Pancreas (tissue), 10 donors: ENCODE data around the gene GABARAPL1. TPM values are rescaled to one million over a fixed set of nuclear protein-coding genes. Genes with fewer than 3 reads are reported as not detected.
"Not testable (repeated sequence)": the region's sequence is repeated elsewhere in the genome, so short reads cannot be mapped to it uniquely, and the experiment has no call there.

Experiments
- ATAC-seq, 4 donors: fragments of 200-7000 bp; cut with Tn5 transposase; one replicate each; pipeline versions ENCODE4 v1.8.0 to v1.9.1; 2020; ENCODE audit warnings: mild to moderate bottlenecking in 4 of 4, moderate library complexity in 4 of 4
- DNase-seq, 6 donors: peaks; one replicate each; pipeline ENCODE4 v3.0.0-alpha.2; 2020
- FAIRE-seq: peaks from 2 replicates; lab custom pipeline; 2012; peaks lifted over from hg19 to GRCh38; lab: Jason Lieb, UNC
- H3K27ac ChIP-seq, 4 donors: fragments of 200-600 bp; sonication (generic); 1 replicate in 3 of 4; 2 replicates in 1 of 4; pipeline versions ENCODE4 v1.5.0 to v1.8.0; 2020
- H3K27me3 ChIP-seq, 4 donors: fragments of 200-600 bp; one replicate each; pipeline ENCODE4 v1.8.0; 2021
- H3K36me3 ChIP-seq, 3 donors: fragments of 200-600 bp; sonication (generic) in 1 of 3; one replicate each; pipeline versions ENCODE4 v1.5.0 to v1.8.0; 2020 to 2021
- H3K4me1 ChIP-seq, 3 donors: fragments of 200-600 bp; one replicate each; pipeline ENCODE4 v1.8.0; 2021
- H3K4me3 ChIP-seq, 4 donors: fragments of 200-600 bp; sonication (generic) in 2 of 4; one replicate each; pipeline versions ENCODE4 v1.5.0 to v1.8.0; 2020 to 2021
- H3K9me3 ChIP-seq, 4 donors: fragments of 200-600 bp; one replicate each; pipeline ENCODE4 v1.8.0; 2021
- CTCF ChIP-seq, 4 donors: fragments of 200-600 bp; sonication (generic) in 3 of 4; IDR thresholded peaks; one replicate each; pipeline versions ENCODE4 v1.5.0 to v1.8.0; 2021; ENCODE audit warnings: antibody characterized with exemption in 4 of 4
- WGBS, 2 donors: extraction: QIAGEN DNeasy Blood & Tissue Kit; methylation state at CpG; one replicate each; pipeline ENCODE4 v1.1.7; 2013; 5-methylcytosine and 5-hydroxymethylcytosine counted together
- intact Hi-C, 3 donors: fragments of 100-400 bp; cut with DNase I; formaldehyde crosslinking; loops; one replicate each; pipeline versions ENCODE4 v1.11.1 to v1.14.2; 2022
- polyA plus RNA-seq, 2 donors: library from polyadenylated mRNA; stranded (reverse); fragments of 200-250 nt; gene quantifications; one replicate each; pipeline ENCODE4 v1.2.3, GENCODE V29; 2013
- total RNA-seq, 6 donors: library from RNA; stranded (reverse); fragmentation: NEBNext Ultra II Directional in 4 of 6; extraction: Animal tissue kit (Norgen Biotek cat#: 25700) in 4 of 6; gene quantifications; one replicate each; pipeline versions ENCODE4 v1.2.1 to v1.2.4, GENCODE V29; 2021 to 2023
- donor health status: healthy with polysubstance abuse.
- donor health status: DM: no; HTN: no; CAD: no; lungs with moderate emphysema.
- donor health status: DM: no; HTN: no; CAD: no.
- donor health status: control.
- donor health status: control.
- donor health status: Bipolar disorder and iron deficiency.
- donor health status: DM: yes; HTN: yes; CAD: no.
- donor health status: DM: no; HTN: no; CAD: no.
- donor health status: DM: no; HTN: no; CAD: no.
- donor health status: DM: yes; HTN: yes; CAD: no.

The GABARAPL1 gene
- total and polyA plus RNA-seq, 8 donors, result 51.1 to 111 (median 58.8) TPM

GRCh38 chr12:10186299-10186698, 26.4 kb upstream of the GABARAPL1 start:
- H3K4me3 ChIP-seq, result no peak overlapping the region
- no peaks in the 10 kb centered on the region for H3K36me3 ChIP-seq
- TF ChIP-seq CTCF (IDR thresholded peaks at IDR 0.05), result no peak
- FAIRE-seq (no peak), ATAC-seq (peak in 2 of 4 donors; percentile 59 to 61), DNase-seq (peak in 1 of 6 donors; percentile 57)
- WGBS, 2 donors, result 59 to 65% methylated on average over 11 of the region's 11 CpGs
- H3K27me3 ChIP-seq, result peaks cover 0 to 7% (median 0%) of the 10 kb centered on the region in 4 donors
- peak overlapping the region in 1 of 4 donors; percentile 24 for H3K27ac ChIP-seq
- intact Hi-C loops, result no loop called here
- H3K4me1 ChIP-seq, result no peaks in the 10 kb centered on the region
- H3K9me3 ChIP-seq, result no peaks in the 10 kb centered on the region

GRCh38 chr12:10186958-10187357, 25.7 kb upstream of the GABARAPL1 start:
- H3K27ac ChIP-seq, ATAC-seq, H3K4me1 ChIP-seq, intact Hi-C loops, FAIRE-seq, H3K36me3 ChIP-seq, H3K9me3 ChIP-seq, H3K4me3 ChIP-seq, H3K27me3 ChIP-seq, DNase-seq: not testable (repeated sequence)
- 62 to 71% methylated on average over 6 of the region's 6 CpGs for WGBS, 2 donors

GRCh38 chr12:10189653-10190052, 23.0 kb upstream of the GABARAPL1 start:
- Histone ChIP-seq H3K4me3 (no peak overlapping the region), H3K4me1 (no peaks in the 10 kb centered on the region), H3K36me3 (no peaks in the 10 kb centered on the region), H3K27ac (no peak overlapping the region), H3K27me3 (peaks cover 0 to 3% (median 0%) of the 10 kb centered on the region in 4 donors), H3K9me3 (no peaks in the 10 kb centered on the region)
- intact Hi-C loops, result loop anchor here in 1 of 3 donors (5.0 kb wide), 1 partner anchor 32 kb away; no protein-coding TSS in a partner anchor
- 50 to 63% methylated on average over 5 of the region's 5 CpGs for WGBS, 2 donors
- DNase-seq (no peak), ATAC-seq (peak in 1 of 4 donors; percentile 7), FAIRE-seq (no peak)
- TF ChIP-seq CTCF (IDR thresholded peaks at IDR 0.05), result no peak

GRCh38 chr12:10190558-10191388, 21.9 kb upstream of the GABARAPL1 start:
- Histone ChIP-seq H3K9me3 (no peaks in the 10 kb centered on the region), H3K36me3 (no peaks in the 10 kb centered on the region), H3K27me3 (peaks cover 0 to 3% (median 0%) of the 10 kb centered on the region in 4 donors), H3K27ac (no peak overlapping the region), H3K4me3 (no peak overlapping the region), H3K4me1 (no peaks in the 10 kb centered on the region)
- intact Hi-C loops, result loop anchor here in 1 of 3 donors (5.0 kb wide), 1 partner anchor 33 kb away; no protein-coding TSS in a partner anchor
- FAIRE-seq (no peak), ATAC-seq (peak; percentile 93 to 100 (median 96)), DNase-seq (peak in 3 of 6 donors; percentile 24 to 55 (median 38))
- 24 to 31% methylated on average over 13 of the region's 13 CpGs for WGBS, 2 donors
- peak; percentile 17 to 55 (median 44) for TF ChIP-seq CTCF (IDR thresholded peaks at IDR 0.05)

- TF ChIP-seq CTCF (IDR thresholded peaks at IDR 0.05), result no peak
- DNase-seq (no peak), ATAC-seq (no peak), FAIRE-seq (no peak)
- Histone ChIP-seq H3K36me3 (no peaks in the 10 kb centered on the region), H3K27ac (no peak overlapping the region), H3K9me3 (no peaks in the 10 kb centered on the region), H3K27me3 (peaks cover 0 to 3% (median 0%) of the 10 kb centered on the region in 4 donors), H3K4me3 (no peak overlapping the region), H3K4me1 (no peaks in the 10 kb centered on the region)
- 17 to 21% methylated on average over 2 of the region's 2 CpGs for WGBS, 2 donors
- intact Hi-C loops, result loop anchor here in 1 of 3 donors (5.0 kb wide), 1 partner anchor 35 kb away; no protein-coding TSS in a partner anchor
Observed at GRCh38 chr12:10191865-10192264, 20.8 kb upstream of the GABARAPL1 start.
